OCI-LY3 (cell line): ENCODE results near the gene RTN4RL1.

Source experiments
- EZH2phosphoT487 ChIP-seq: fragments of 200-600 bp; shearing (Covaris generic); IDR thresholded peaks from 2 replicates; pipeline ENCODE4 v1.6.1; 2018; ENCODE audit warnings: antibody characterized with exemption, mixed run types, low read depth
- TF ChIP-seq, protein P1 (sequence below): fragments of 200-600, 300-600 bp; sonication (generic); IDR thresholded peaks from 2 replicates; pipeline ENCODE4 v1.5.1; 2014; ENCODE audit warnings: antibody characterized with exemption, low read length, low read depth

DNA sequence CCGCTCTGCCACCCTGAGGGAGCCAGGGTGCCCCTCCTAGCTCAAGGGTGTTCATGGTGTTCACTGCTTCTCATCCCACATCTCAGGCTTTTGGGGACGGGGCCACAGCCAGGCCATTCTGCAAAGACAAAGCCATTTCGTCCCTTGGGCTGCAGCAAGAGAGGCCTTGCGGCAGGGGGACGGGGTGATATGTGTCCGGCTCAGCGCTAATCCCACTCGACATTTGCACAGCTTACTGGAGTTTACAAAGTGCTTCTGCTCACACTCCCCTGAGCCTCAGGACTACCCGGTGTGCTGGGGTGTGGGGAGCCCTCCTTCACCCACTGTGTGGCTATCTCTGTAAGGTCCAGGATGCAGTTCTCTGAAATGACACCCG lies 84.3 kb downstream of the RTN4RL1 start:
- TF ChIP-seq, protein P1, sequence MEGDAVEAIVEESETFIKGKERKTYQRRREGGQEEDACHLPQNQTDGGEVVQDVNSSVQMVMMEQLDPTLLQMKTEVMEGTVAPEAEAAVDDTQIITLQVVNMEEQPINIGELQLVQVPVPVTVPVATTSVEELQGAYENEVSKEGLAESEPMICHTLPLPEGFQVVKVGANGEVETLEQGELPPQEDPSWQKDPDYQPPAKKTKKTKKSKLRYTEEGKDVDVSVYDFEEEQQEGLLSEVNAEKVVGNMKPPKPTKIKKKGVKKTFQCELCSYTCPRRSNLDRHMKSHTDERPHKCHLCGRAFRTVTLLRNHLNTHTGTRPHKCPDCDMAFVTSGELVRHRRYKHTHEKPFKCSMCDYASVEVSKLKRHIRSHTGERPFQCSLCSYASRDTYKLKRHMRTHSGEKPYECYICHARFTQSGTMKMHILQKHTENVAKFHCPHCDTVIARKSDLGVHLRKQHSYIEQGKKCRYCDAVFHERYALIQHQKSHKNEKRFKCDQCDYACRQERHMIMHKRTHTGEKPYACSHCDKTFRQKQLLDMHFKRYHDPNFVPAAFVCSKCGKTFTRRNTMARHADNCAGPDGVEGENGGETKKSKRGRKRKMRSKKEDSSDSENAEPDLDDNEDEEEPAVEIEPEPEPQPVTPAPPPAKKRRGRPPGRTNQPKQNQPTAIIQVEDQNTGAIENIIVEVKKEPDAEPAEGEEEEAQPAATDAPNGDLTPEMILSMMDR = no peak
- TF ChIP-seq EZH2phosphoT487 = no peak
